Adrenal gland (tissue), 12 donors: ENCODE results near the gene GGNBP2. TPM values are rescaled to one million over a fixed set of nuclear protein-coding genes. Genes with fewer than 3 reads are reported as not detected.

Experiments used
- DNase-seq, 7 donors: peaks; one replicate each; pipeline ENCODE4 v3.0.0-alpha.2; 2019 to 2020
- H3K27ac ChIP-seq, 5 donors: fragments of 200-600 bp; sonication (generic) in 4 of 5; 1 replicate in 3 of 5; 2 replicates in 2 of 5; pipeline versions ENCODE4 v1.5.1 to v1.8.0; 2016 to 2020; ENCODE audit warnings: mild to moderate bottlenecking in 1 of 5
- H3K27me3 ChIP-seq: fragments of 200-600 bp; 2 replicates; pipeline ENCODE4 v1.8.0; 2021
- H3K36me3 ChIP-seq, 2 donors: fragments of 200-600 bp; replicated peaks in 1 of 2; 1 replicate in 1 of 2; 2 replicates in 1 of 2; pipeline versions ENCODE4 v1.5.1 to v1.8.0; 2018 to 2022
- H3K4me1 ChIP-seq, 2 donors: fragments of 200-600 bp; replicated peaks in 1 of 2; 1 replicate in 1 of 2; 2 replicates in 1 of 2; pipeline versions ENCODE4 v1.5.1 to v1.8.0; 2018 to 2021
- H3K4me3 ChIP-seq, 4 donors: fragments of 200-600 bp; sonication (generic) in 3 of 4; one replicate each; pipeline ENCODE4 v1.5.1; 2016 to 2018
- H3K9me3 ChIP-seq, 3 donors: fragments of 200-600 bp; sonication (generic) in 1 of 3; replicated peaks in 1 of 3; 1 replicate in 2 of 3; 2 replicates in 1 of 3; pipeline versions ENCODE4 v1.5.1 to v1.8.0; 2016 to 2021
- CTCF ChIP-seq, 6 experiments: fragments of 450-650 bp in 4 of 6; fragments of 200-600 bp in 2 of 6; sonication (generic) in 1 of 6; IDR thresholded peaks; 1 replicate in 5 of 6; 2 replicates in 1 of 6; pipeline versions ENCODE4 v1.5.1 to v1.8.0; 2016 to 2021; ENCODE audit warnings: antibody characterized with exemption in 6 of 6, mild to moderate bottlenecking in 2 of 6, moderate library complexity in 1 of 6
- POLR2A ChIP-seq, 2 donors: fragments of 450-650 bp; IDR thresholded peaks; one replicate each; pipeline ENCODE4 v1.6.1; 2017; ENCODE audit warnings: antibody characterized with exemption in 2 of 2, mild to moderate bottlenecking in 2 of 2, moderate library complexity in 1 of 2
- WGBS, 4 donors: extraction: QIAGEN DNeasy Blood & Tissue Kit in 2 of 4; methylation state at CpG; one replicate each; pipeline versions ENCODE4 v1.1.5 to v1.1.7; 2013 to 2017; 5-methylcytosine and 5-hydroxymethylcytosine counted together
- intact Hi-C, 2 donors: fragments of 100-400 bp; cut with DNase I; formaldehyde crosslinking; loops; one replicate each; pipeline versions ENCODE4 v1.14.1 to v1.15.0; 2022 to 2023
- polyA plus RNA-seq, 3 donors: library from polyadenylated mRNA; stranded (reverse); fragments of 200-250 nt in 2 of 3; fragments of 350-450 nt in 1 of 3; fragmentation: Illumina TruSeq in 1 of 3; extraction: RNeasy Lipid Tissue Mini Kit (QIAGEN cat#74804) in 1 of 3; gene quantifications; one replicate each; pipeline ENCODE4 v1.2.3, GENCODE V29; 2013 to 2014
- total RNA-seq, 9 donors: library from RNA; depleted of rRNA in 4 of 9; stranded (reverse); fragments of >200 nt in 4 of 9; fragments of 120-200 nt in 1 of 9; fragmentation: NEBNext Ultra II Directional in 1 of 9; extraction: Animal tissue kit (Norgen Biotek cat#: 25700) in 1 of 9; gene quantifications; one replicate each; pipeline versions ENCODE4 v1.1.0 to v1.2.4, GENCODE V29; 2013 to 2023
- donor health status: healthy with polysubstance abuse.
- donor health status: Bipolar disorder and iron deficiency.
- donor health status: DM: yes; HTN: yes; CAD: no.
- donor health status: DM: no; HTN: no; CAD: no.
- donor health status: DM: no; HTN: no; CAD: no.
- donor health status: DM: yes; HTN: yes; CAD: no.

The GGNBP2 gene
- total and polyA plus RNA-seq, 12 donors, result 30.4 to 87.3 (median 60.4) TPM

DNA sequence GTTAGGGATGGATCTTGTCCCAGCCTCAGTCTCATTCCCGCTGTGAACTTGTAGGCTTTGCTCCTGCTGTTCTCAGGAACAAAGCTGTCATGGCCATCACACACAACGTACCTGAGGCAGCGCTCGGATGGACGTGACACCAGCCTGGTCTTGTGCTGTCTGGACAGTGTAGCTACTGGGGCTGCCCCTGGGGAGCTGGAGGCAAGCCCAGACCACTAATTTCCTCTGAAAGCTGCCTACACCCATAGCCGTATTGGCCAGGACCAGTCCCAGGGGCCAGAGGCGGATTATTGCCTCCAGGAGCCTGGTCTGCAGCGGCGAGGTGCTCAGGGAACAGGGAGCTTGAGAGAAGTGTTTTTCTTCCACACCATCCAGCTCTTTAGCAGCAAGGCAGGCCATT is 46.6 kb upstream of the GGNBP2 start:
- Histone ChIP-seq H3K27me3 (no peaks in the 10 kb centered on the region), H3K36me3 (peaks cover 0 to 57% of the 10 kb centered on the region in 2 donors), H3K4me3 (no peak overlapping the region), H3K4me1 (no peaks in the 10 kb centered on the region), H3K9me3 (no peaks in the 10 kb centered on the region), H3K27ac (no peak overlapping the region)
- intact Hi-C loops, result no loop called here
- DNase-seq, result no peak
- 81 to 94% (median 87%) methylated on average over 4 to 9 of the region's 9 CpGs for WGBS, 4 donors
- TF ChIP-seq POLR2A (IDR thresholded peaks at IDR 0.05) (no peak), CTCF (IDR thresholded peaks at IDR 0.05) (no peak)

GRCh38 chr17:36498560-36499300 is 46.0 kb upstream of the GGNBP2 start:
- TF ChIP-seq POLR2A (IDR thresholded peaks at IDR 0.05) (no peak), CTCF (IDR thresholded peaks at IDR 0.05) (no peak)
- Histone ChIP-seq H3K27me3 (no peaks in the 10 kb centered on the region), H3K4me3 (no peak overlapping the region), H3K9me3 (no peaks in the 10 kb centered on the region), H3K36me3 (peaks cover 0 to 52% of the 10 kb centered on the region in 2 donors), H3K27ac (no peak overlapping the region), H3K4me1 (no peaks in the 10 kb centered on the region)
- intact Hi-C loops, result no loop called here
- WGBS, 4 donors, result 74 to 77% (median 74%) methylated on average over 7 of the region's 7 CpGs
- DNase-seq, result no peak

DNA sequence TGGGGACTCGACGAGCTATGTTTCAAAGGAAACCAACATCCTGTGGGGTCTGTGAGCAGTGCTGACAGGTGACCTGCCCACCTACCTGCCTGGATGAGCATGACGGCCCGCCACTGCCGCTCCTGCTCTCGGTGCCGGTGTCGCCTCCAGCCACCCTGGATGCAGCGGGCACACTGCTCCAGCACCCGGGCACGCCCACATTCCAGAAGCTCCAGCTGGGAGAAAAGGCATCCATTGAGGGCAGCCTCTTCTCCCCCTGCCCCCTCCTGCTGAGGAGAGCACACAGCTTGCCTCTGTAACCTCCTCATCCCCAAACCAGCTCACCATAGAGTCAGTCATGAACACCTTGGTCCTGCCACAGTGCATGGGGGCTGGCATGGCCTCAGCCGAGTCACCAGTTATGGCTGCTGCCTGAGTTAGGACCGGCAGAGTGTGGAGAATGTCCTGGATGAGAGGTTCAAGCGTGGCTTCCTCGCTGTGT is 43.9 kb upstream of the GGNBP2 start:
- TF ChIP-seq POLR2A (IDR thresholded peaks at IDR 0.05) (no peak), CTCF (IDR thresholded peaks at IDR 0.05) (no peak)
- DNase-seq, result no peak
- intact Hi-C loops, result no loop called here
- H3K9me3 ChIP-seq, result no peaks in the 10 kb centered on the region
- peaks cover 0 to 46% of the 10 kb centered on the region in 2 donors for H3K36me3 ChIP-seq
- WGBS, 4 donors, result 92 to 100% (median 96%) methylated on average over 2 to 15 of the region's 15 CpGs
- H3K27ac ChIP-seq, result no peak overlapping the region
- H3K4me3 ChIP-seq, result no peak overlapping the region
- H3K27me3 ChIP-seq, result no peaks in the 10 kb centered on the region
- no peaks in the 10 kb centered on the region for H3K4me1 ChIP-seq

GRCh38 chr17:36501351-36501750 is 43.4 kb upstream of the GGNBP2 start:
- Histone ChIP-seq H3K4me3 (no peak overlapping the region), H3K4me1 (no peaks in the 10 kb centered on the region), H3K27me3 (no peaks in the 10 kb centered on the region), H3K27ac (no peak overlapping the region), H3K36me3 (peaks cover 0 to 40% of the 10 kb centered on the region in 2 donors), H3K9me3 (no peaks in the 10 kb centered on the region)
- 94 to 100% (median 98%) methylated on average over 1 to 3 of the region's 3 CpGs for WGBS, 4 donors
- peak in 1 of 7 donors; percentile 23 for DNase-seq
- intact Hi-C loops, result no loop called here
- TF ChIP-seq CTCF (IDR thresholded peaks at IDR 0.05), result no peak
- no peak for TF ChIP-seq POLR2A (IDR thresholded peaks at IDR 0.05)
